ENCODE results near the gene HOXA1.

HOXA1 gene

DNA sequence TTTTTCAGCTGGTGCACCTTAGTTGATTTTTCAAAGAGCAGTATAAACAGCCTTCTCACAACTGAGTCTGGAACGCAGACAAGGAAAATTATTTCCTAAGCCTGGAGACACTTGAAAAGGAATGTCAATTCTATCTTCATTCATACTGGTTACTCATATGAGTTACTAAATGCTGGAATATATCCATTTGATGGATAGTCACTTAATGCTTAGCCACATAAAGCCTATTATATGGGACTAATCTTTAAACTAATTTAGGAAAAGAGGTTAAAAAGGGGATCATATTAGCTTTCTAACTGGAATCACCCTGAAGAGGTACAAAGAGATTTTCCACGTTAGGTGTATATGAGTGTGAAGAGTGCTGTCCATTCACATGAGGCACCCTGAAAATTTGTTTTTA lies 36.4 kb upstream of the HOXA1 start:
- TF ChIP-seq, protein P1, sequence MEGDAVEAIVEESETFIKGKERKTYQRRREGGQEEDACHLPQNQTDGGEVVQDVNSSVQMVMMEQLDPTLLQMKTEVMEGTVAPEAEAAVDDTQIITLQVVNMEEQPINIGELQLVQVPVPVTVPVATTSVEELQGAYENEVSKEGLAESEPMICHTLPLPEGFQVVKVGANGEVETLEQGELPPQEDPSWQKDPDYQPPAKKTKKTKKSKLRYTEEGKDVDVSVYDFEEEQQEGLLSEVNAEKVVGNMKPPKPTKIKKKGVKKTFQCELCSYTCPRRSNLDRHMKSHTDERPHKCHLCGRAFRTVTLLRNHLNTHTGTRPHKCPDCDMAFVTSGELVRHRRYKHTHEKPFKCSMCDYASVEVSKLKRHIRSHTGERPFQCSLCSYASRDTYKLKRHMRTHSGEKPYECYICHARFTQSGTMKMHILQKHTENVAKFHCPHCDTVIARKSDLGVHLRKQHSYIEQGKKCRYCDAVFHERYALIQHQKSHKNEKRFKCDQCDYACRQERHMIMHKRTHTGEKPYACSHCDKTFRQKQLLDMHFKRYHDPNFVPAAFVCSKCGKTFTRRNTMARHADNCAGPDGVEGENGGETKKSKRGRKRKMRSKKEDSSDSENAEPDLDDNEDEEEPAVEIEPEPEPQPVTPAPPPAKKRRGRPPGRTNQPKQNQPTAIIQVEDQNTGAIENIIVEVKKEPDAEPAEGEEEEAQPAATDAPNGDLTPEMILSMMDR (IDR thresholded peaks at IDR 0.05; ENCODE audit: control insufficient read depth, insufficient read depth, low read depth, low read length, missing control alignments) = no peak
- no peak for DNase-seq (ENCODE audit: low read depth)
- H3K4me3 ChIP-seq (ENCODE audit: control insufficient read depth, low read depth, low read length) = no peak overlapping the region

DNA sequence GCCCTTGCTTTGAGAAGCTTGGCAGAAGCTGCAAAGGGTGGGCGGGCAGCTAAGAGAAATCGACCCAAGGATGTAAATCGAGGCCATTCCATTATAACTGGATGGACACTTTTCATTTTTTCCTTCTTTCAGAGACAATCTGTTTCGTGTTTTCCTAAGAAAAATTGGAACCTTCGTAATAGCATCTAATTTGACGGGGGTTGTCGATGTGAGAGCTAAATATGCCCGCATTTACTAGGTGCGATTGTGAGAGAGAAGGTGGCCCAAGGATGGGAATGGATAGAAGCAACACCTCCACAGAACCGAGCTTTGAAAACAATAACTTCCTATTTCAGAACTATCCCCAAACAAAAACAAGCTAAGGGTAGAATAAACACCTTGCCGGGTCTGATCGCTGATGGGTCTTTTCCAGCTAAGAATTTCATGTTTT lies 35.6 kb upstream of the HOXA1 start:
- TF ChIP-seq, protein P1 (IDR thresholded peaks at IDR 0.05; ENCODE audit: control insufficient read depth, insufficient read depth, low read depth, low read length, missing control alignments) = no peak
- DNase-seq (ENCODE audit: low read depth) = no peak
- H3K4me3 ChIP-seq (ENCODE audit: control insufficient read depth, low read depth, low read length) = peak overlapping the region; percentile 75

DNA sequence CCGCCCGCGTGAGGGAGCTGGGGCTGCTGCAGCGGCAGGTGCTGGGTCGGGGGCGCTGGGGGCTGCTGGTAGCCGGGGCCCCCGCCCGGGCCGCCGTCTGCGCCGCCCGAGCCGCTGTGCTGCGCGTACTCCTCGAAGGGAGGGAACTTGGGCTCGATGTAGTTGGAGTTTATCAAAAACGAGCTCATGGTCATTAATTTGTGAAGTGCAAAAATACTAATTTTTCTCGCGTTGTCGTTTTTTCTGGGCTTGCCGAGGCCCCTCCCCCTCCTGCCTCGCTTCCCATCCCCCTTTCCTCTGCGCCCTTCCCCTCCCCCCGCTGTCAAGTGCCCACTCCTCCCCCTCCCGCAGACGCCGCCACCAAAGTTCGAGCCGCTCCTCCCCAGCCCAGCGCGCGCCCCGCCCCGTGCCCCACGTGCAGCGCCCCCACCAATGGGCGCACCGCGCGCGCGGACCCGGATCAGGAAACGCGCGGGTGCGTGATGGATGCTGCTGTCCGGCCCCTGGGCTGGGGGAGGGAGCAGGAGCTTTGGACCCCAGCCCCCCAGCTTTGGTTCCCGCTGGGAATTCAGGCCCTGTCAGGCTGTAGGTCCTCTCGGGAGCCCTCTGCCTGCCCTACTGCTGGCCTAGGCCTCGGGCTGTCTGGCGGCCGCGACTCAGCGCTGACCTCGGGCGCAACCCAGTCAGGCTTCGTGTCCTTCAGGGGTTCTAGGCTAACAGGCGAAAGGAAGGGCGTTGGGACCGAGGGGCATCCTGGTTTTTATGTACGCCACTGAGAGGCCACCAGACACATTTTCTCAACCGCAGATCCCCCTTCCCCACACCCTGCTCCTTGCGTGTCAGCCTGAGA lies 35.0 kb upstream of the HOXA1 start, which contains the start of gene HOXA4:
Gene HOXA4 (minus strand): TSS at position 218 of the 850 bp plus-strand sequence. CDS start 24 bp downstream, at position 194.
- peak within 1 kb of the TSS; percentile 75 for H3K4me3 ChIP-seq (ENCODE audit: control insufficient read depth, low read depth, low read length)
- TF ChIP-seq, protein P1 (IDR thresholded peaks at IDR 0.05; ENCODE audit: control insufficient read depth, insufficient read depth, low read depth, low read length, missing control alignments) = no peak
- DNase-seq (ENCODE audit: low read depth) = no peak

DNA sequence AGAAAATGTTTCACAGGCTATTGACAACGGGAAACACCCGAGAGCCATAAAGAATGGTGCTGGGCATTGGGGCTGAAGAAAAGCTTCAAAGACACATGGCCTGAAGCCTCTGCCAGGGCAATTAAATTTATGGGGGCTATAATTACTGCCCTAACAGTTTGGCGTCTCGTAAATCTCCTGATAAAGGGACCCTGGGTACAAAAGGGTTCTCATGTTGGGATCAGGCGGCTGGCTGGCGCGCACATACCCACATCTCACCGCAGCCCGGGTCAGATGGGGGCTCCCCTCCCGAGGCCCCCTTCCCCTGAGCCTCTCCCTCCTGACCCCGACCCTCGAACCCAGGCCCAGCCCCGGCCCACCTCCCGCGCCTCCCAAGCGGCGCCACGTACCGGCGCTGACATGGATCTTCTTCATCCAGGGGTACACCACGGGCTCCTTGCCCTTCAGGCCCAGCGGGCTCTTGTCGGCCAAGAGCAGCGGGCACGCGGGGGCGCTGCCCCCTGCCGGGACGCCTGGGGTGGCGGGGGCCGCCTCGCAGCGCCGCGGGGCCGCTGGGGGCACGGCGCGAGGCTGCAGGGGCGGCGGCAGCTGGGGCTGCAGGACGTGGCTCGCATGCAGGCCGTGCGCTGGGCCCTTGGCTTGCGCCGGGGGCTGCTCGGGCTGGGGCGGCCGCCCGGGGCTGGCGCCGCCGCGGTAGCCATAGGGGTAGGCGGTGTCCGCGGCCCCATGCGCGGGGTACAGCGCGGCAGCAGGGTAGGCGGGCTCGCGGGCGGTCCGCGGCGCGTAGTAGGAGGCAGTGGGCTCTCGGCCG lies 34.1 kb upstream of the HOXA1 start:
- TF ChIP-seq, protein P1 (IDR thresholded peaks at IDR 0.05; ENCODE audit: control insufficient read depth, insufficient read depth, low read depth, low read length, missing control alignments) = peak; percentile 16
- peak overlapping the region; percentile 75 for H3K4me3 ChIP-seq (ENCODE audit: control insufficient read depth, low read depth, low read length)
- DNase-seq (ENCODE audit: low read depth) = no peak

DNA sequence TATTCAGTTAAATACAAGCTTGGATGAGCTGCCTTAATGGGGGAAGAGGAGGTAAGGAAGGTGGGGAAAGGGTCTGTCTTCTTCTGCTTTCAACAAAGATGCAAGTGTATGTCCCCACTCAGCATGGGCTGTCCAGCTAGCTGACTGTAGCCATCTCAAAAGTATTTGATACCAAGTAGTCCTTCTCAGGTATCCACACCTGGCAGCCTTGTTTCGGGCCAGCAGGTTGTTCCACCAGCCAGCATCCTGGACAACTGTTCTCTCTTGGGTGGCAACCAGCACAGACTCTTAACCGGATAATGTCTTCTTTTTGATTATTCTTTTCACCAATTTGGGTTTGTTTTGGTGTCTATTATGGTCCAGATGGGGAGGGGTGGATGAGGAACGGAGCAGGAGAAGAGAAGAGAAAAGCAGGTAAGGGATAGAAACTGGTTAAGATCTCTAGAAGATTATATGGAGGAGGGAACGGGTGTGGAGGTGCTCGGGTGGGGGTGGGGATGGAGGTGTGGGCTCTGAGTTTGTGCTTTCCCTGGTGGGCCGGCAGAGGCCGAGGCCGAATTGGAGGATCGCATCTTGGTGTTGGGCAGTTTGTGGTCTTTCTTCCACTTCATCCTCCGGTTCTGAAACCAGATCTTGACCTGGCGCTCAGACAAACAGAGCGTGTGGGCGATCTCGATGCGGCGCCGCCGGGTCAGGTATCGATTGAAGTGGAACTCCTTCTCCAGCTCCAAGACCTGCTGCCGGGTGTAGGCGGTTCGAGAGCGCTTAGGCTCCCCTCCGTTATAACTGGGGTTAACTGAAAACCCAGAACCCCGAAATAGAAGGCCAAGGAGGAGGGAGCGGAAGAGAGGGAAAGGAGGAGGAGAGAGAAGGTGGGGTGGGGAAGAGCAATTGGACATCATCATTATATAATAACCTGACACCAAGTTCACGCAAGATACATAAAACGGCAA lies 33.3 kb upstream of the HOXA1 start:
- TF ChIP-seq, protein P1 (IDR thresholded peaks at IDR 0.05; ENCODE audit: control insufficient read depth, insufficient read depth, low read depth, low read length, missing control alignments) = no peak
- no peak overlapping the region for H3K4me3 ChIP-seq (ENCODE audit: control insufficient read depth, low read depth, low read length)
- no peak for DNase-seq (ENCODE audit: low read depth)

DNA sequence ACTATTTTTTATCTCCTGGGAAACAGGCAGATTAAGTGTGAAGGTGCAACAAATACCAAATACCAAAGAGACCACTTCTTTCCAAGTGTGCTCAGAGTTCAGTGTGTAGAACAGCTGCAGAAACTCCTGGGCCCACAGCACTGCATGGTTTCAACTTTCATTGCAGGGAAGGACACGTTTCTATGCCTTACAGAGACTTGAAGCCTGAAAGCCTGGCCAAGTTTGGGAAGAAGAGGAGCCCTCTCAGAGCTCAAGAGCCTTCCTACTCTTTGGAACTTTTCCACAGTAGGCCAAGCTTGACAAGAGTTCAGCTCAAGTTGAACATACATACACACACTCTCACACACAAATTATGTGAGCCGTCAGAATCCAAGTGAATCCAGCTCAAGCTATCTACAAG lies 32.2 kb upstream of the HOXA1 start:
- H3K4me3 ChIP-seq (ENCODE audit: control insufficient read depth, low read depth, low read length) = no peak overlapping the region
- TF ChIP-seq, protein P1 (IDR thresholded peaks at IDR 0.05; ENCODE audit: control insufficient read depth, insufficient read depth, low read depth, low read length, missing control alignments) = no peak
- DNase-seq (ENCODE audit: low read depth) = no peak

All from AG09309 (cell line).